HG03469 (cell line): ENCODE measurements around the gene MYBBP1A.

Experiments
- ATAC-seq: cut with Tn5 transposase; IDR thresholded peaks from one replicate; pipeline ENCODE4 v1.9.1; 2021; ENCODE audit warnings: mild to moderate bottlenecking, moderate library complexity, moderate number of reproducible peaks; ENCODE audit not compliant: unreplicated experiment

The MYBBP1A gene

DNA sequence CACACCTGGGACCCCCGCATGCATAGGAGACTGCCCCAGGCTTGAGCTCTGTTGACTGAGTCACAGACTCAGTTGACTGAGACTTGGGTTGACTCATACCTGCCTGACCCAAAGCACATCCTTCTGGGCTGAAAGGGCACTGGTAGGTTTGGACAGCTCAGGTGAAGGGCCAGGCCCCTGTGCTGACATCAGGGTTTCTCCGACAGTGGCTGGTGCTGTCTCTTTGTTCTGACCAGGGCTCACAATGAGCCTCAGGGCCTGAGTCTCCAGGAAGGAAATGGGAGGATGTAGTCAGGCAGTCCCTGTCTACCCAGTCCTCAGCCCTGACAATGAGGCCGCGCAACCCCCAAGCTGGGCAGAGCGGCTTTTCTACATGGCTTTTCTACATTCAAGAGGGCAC is 50.0 kb downstream of the MYBBP1A start:
- no peak for ATAC-seq

DNA sequence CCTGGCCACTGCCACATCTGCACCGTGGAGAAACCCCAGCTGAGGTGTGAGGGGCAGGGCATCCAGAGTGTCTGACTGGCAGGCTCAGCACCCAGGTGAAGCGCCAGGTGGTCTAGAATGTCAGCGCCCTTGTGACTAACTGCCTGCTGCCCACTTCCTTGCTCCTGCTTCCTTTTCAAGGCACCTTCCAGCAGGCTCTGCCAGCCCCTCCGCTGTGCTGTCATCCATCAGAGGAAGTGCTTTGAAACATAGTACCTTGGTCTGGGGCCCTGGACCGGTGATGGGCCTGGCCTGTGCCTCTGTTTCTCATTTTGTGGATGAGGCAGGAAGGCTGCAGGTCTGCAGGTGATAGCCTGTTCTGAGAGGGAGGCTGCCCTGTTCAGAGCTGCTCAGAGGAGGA is 51.0 kb downstream of the MYBBP1A start:
- ATAC-seq: no peak

DNA sequence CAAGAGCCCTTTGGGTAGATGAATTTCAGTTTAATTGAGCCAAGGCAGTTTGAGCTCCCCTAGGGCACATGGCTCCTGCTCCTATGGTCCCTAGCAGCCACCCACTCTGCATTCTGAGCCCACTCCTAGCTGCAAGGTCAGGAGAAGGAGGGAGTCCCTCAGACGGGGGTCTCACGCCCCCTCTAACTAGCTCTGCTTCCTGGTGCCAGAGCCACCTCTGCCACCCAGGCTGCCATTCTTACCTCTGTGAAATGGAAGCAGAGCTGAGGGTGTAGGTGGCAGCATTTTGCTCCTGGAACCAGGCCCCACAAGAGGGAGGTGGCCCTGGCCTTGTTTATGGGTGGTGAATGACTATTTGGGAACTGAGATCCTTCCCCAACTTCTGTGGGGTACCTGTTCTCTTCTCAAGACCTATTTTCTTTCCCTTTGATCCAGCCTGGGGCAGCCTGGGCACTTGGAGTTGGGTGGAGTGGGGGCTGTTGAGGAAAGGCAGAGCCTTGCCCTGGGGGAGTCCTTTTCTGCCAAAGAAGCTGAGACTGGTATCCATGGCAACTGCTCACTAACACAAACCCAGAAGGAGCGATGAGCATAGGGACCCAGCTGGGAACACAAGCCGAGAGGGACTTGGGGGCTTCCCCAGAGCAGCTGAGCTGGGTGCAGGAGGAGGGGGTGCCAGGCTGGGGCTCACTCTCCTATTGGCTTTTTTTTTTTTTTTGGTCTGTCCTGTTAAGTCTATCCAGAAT is 51.7 kb downstream of the MYBBP1A start:
- no peak for ATAC-seq

DNA sequence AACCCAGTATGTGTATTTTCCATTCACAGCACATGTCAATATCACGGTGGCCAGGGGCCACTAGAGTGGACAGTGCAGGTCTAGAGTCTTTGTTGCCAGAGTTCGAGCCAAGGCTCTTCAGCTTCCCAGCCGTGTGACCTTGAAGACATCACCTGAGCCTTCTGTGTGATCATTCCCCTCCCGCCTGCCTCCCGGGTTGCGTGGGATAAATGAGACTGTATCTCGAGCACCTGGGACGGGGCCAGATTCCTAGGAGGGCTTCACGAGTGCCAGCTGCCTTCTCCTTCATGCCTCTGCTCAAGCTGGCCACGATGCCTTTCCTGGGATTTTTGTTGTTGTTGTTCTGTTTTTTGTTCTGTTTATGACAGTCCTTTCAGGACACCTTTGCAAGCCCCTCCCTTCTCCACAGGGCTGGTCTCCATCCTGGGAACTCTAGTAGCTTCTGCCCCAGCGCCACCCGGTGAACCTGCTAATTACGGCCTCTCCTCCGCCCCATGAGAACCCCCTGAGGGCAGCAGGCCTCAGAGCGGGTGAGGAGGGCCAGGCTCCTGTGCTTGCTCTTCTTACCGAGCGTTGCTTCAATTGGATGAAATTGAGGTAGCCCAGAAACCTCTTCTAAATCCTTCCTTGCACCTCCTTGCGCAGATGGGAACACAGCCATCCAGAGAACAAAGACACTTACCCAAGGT is 52.6 kb downstream of the MYBBP1A start:
- ATAC-seq: no peak

DNA sequence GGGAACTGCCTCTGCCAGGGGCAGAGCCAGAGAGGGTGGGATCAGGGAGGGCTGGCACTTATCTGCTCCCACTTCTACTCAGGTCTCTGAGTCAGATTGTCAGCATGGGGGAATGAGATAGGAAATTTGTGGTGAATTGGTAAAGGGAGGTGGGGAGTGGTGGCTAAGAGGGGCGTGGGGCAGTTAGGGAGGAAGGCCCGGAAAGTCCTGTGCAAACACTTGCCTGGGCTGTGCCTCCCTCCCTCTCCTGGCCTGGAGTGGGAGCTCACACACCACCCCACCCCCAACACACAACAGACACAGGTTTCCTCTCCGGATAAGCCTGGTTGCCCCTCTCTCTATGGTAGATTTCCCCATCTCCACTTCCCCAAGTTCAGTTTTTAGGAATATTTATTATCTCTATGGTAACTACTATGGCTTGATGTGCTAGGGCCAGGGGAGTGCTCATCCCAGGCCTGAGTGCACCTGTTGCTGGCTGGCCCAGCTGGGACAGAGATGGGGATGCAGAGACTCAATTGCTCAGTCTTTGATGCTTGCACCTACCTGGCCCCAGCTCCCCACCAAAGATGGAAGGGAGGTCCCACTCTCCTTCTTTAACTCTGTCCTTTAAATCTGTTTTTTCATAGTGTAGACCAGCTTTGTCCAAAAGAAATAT is 53.8 kb downstream of the MYBBP1A start:
- no peak for ATAC-seq

DNA sequence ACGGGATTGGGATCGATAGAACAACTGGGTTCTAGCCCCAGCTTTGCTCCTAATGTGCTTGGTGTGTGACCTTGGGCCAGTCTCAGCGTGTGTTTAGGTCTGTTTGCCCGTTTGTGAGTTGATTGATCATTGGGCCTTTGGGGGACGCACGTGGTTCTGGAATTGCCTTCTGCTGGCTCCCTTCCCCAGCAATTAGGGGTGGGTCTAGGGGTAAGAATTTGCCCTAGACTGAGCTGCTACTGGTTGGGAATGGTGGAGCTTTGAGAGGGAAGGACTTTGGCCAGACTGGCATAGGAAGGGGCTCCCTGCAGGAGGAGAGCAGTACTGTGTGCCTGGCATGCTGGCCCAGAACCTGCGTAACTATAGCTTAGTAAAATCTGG is 55.0 kb downstream of the MYBBP1A start:
- ATAC-seq: no peak

DNA sequence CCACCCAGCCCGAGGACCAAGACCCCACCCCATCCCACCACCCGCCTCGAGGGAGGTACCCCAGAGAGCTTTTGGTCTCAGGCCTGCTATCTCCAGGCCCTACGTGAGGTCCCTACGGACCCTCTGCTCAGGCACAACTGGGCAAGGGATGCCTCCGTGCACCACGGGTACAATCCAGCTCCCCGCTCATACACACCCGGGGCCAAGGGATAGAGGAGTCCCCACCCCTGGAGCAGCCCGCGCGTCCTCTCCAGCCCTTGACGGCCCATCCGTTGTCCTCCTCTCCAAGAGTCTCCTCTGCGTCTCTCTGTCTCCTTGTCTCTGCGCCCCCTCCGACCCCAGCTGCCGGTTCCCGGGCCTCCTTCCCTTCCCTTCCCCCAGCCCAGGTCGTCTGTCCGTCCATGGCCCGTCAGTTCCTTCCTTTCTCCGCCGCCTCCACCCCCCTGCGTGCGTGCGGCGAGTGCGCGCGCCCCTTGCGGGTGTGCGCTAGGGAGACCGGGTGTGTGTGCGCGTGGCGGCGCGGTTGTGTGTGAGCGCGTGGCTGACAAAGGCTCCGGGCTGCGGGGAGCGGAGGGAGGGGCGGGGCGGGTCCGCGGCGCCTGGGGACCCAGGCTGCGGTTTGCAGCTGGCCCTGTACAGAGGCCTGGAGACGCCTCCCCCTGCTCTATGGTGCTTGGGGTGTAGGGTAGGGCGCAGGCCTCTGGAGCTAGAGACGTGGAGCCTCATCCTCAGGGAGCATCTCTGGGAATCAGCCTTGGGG is 55.6 kb downstream of the MYBBP1A start:
- ATAC-seq: no peak

DNA sequence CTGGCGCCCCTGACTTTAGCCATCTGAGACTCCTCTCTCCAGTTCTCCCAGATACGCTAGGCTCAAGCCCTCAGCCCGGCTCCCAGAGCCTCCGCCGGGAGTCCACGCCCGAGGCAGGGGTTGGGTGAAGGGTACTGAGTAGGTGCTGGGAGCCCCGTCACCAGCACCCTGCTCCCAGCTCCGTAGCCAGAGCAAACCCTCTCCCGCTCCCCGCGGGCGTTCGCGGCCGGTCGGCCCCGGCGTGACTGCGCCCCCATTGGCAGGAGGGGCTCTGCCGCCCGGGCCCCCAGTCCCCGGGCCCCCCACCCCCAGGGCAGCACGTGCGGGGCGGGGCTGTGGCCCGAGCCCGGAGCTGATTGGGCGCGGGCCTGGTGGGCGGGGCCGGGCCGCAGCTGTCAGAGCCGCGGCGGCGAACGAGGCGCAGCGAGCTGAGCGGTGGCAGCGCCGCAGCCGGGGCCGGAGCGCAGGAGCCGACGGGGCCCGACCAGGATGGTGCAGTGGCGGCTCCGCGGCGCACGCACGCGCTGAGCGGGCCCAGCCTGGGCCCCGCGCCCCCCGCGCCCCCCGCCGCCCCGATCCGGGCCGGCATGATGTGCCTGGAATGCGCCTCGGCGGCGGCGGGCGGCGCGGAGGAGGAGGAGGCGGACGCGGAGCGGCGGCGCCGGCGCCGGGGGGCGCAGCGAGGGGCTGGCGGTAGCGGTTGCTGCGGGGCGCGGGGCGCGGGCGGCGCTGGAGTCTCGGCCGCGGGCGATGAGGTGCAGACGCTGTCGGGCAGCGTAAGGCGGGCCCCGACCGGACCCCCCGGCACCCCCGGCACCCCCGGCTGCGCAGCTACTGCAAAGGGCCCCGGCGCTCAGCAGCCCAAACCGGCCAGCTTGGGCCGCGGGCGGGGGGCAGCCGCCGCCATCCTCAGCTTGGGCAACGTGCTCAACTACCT is 56.5 kb downstream of the MYBBP1A start, which contains the start of gene SPNS2:
Gene SPNS2 (plus strand): TSS at position 421 of the 937 bp plus-strand sequence. CDS start 167 bp downstream, at position 588.
- ATAC-seq: no peak

DNA sequence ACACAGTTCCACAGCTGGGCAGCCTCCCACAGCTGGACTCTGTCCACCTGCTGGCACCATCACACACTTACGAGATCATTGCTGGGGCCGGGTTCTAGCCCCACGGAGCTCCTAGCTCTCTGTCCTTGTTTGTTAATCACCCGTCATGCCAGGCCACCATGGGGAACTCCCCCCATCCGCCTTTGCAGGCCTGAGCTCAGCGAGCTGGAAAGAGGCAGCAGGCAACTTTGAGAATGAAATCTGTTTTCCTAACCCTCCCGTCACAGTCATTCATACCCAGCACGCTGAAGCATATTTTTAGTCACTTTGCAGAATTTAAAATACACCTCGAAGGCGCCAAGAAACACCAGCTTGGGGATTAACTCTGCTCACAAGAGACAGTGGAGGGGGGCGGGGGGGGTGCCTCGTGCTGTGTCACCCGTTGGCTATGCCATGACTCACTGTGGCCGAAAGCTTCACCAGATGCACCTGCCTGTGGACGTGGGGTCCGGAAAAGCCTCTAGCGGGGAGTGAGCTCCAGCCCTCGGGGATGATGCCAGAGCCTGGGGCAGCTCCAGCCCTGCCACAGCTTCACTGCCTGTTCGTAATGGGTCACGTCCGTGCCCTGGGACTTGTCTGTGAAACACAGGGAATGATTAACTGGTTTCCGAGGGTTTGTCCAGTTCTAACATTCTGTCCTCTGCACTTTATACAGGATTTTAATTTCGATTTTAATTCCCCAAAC is 57.9 kb downstream of the MYBBP1A start:
- no peak for ATAC-seq

DNA sequence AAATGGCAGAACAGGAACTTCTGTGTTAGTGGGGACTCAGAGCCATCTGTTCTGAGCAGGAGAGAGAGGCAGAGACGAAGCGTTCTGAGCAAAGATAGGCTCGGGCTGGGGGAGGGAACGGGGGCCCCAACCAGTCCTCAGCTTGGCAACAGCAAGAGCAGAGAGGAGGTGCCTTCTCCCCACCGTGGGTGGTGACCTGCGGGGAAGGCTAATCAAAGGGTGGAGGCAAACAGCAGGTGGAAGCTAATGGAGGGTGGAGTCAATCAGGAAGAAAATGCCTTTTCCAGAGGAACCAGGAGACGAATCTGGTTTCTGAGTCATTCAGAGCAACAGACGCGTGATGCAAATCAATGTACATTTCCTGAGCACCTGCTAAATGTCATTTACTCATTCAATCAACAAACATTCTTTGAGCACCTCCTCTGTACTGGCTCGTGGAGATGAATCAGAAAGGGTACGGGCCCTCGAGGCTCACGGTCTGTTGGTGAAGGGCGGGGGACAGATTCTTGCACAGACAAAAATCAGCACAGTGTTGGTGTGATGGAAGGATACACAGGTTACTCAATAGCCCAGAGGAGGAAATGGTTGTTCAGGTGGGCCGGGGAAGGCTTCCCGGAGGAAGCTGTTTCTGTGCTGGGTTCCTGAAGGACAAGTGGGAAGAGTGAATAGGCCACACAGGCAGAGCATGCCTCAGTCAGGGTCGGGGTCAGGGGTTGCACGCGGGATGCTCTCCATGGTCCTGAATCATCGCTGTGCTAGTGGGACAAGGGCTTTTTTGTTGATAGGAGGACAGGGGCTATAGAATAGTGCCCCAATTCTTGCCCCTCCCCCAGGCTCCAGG is 62.2 kb downstream of the MYBBP1A start:
- ATAC-seq: no peak

DNA sequence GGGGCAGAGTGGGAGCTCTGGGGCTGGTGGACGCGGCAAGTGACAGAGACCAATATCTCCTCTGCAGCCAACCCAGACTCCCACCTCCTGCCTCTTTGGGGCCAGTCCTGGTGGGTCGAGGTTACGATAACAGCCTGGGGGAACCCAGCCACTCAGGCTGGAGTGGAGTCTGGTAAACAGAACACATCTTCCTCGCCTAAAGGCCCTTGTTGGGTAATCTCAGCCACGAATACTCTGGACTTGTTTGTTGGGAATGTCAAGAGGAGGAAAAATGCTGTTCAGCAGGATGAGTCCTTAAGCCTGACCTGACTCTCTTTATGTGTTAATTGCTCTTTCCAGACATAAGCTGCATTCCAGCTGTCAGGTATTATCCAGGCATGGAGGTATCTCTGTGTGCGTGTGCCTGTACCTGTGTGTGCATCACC is 64.5 kb downstream of the MYBBP1A start:
- ATAC-seq: no peak

DNA sequence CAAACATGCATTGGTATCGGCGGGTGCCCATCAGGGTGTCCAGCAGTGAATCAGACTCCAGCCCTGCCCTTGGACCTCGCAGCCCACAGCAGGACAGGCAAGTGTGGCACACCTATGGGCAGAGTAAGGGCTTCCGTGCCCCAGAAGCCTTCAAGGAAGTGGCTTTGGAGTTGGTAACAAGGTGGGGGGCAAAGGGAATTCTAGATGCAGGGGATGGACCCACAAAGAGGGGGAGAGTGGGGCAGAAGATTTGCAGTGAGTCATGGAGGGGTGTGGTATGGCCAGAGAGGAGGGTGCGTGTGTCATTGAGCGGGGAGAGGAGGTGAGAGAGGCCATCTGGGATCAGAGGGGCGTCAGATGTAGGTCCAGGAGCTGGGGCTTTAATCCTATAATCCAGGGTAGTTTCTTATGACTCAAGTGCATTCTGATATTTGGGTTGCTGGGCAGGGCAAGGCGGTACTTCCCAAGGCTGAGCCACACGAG is 65.0 kb downstream of the MYBBP1A start:
- ATAC-seq: no peak

DNA sequence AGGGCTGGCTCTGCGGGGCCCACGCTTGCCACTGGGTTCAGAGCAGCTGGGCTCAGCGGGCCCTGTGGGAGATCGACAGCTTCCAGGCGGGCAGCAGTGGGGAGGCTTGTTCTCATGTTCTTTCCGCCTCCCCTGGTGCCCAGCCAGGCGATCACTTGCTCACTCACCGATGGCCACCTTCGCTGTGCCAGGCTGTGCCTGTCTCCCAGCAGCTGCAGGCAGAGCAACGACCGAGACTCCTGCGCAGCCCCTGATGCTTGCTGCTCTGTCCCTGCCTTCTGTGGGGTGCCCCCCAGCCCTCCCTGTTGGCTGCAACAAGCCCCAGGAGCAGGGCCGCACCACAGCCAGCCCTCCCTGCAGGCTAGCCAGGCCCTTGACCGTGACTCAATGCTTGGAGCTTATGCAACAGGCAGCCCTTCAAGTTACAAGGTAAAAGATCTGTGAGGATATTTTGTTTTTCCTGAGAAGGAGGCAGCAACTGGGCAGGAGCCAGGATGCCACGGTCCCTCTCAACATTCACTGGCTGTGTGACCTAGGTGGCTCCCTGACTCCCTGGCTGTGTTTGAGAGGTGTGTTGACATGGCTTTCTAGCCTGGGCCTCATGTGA is 66.1 kb downstream of the MYBBP1A start:
- ATAC-seq: no peak
